GM18870 (cell line): Measurements from ENCODE around the gene TMEM127.
A peak's percentile ranks its signal among the peaks of the same experiment; 100 is the strongest.
"Not testable (repeated sequence)": the region's sequence is repeated elsewhere in the genome, so short reads cannot be mapped to it uniquely, and the experiment has no call there.

ENCODE experiments used
- ATAC-seq: cut with Tn5 transposase; IDR thresholded peaks from one replicate; pipeline ENCODE4 v1.9.1; 2021; ENCODE audit warnings: moderate library complexity; ENCODE audit not compliant: unreplicated experiment

TMEM127 gene

DNA sequence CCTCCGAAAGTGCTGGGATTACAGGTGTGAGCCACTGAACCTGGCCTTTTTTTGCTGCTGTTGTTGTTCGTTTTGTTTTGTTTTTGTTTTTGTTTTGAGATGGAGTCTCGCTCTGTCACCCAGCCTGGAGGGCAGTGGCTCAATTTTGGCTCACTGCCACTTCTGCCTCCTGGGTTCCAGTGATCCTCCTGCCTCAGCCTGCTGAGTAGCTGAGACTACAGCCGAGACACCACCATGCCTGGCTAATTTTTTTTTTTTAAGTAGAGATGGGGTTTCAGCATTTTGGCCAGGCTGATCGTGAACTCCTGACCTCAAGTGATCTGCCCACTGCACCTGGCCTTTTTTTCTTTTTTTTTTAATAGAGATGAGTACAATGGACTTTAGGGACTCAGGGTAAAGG is 22.0 kb downstream of the TMEM127 start:
- ATAC-seq: no peak

- ATAC-seq: peak; percentile 84
These were observed 23.7 kb downstream of the TMEM127 start for GRCh38 chr2:96241900-96242611.

- no peak for ATAC-seq
These were observed 24.6 kb downstream of the TMEM127 start for GRCh38 chr2:96241227-96241626.

DNA sequence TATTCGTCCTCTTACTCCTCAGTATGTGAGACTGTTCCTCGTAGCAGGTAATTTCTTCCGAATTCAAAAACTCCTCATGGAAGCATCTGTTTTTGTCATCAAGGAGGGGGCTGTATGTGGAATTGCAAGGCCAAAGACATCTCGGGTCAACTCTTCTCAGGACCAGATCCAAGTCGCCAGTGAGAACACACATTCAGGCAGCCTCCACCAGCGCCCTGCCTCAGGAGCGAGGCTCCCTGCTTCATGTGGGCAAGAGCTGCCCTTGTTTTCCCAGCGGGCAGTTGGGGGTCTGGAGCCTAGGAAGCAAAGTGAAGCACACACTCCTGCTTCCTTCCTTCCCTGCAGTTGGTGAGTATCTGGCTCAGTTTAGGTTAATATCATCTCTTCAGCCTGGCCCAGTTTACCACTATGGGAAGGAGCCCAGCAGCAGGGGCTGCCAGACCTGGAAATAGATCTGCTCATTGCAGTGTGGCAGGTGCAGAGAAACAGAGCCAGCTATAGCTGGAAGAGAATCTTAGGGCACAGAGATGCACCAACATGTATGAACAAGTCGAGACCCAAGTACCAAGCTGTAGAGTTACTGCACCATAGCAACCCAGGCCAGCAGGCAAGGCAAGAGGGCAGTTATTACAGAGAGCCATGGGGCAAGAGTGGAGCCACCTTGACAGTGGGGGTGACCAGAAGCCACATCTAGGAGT is 25.3 kb downstream of the TMEM127 start:
- no peak for ATAC-seq

GRCh38 chr2:96239745-96240264 is 26.0 kb downstream of the TMEM127 start:
- ATAC-seq: no peak

- ATAC-seq: no peak
These were observed 26.7 kb downstream of the TMEM127 start for GRCh38 chr2:96239091-96239490.

DNA sequence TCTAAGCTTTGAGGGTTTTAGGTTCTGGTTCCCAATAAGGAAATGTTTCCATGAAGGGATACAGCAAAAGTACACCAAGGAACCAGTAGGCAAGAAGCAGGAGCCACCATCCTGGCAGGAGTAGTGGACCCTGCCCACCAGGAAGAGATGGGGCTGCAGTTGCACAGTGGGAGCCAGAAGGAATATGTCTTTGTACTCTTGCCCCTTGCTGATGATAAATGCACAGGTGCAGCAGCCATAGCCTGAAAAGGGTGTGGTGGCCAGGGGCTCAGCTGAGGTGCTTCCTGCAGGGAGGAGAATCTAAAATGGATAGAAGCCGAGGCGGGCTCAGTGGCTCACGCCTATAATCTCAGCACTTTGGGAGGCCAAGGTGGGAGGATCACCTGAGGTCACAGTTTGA is 27.5 kb downstream of the TMEM127 start:
- no peak for ATAC-seq

- no peak for ATAC-seq
These were observed 28.9 kb downstream of the TMEM127 start for GRCh38 chr2:96236882-96237281.

- ATAC-seq: peak; percentile 75
These were observed 31.9 kb downstream of the TMEM127 start for GRCh38 chr2:96233880-96234316.

- peak; percentile 7 for ATAC-seq
These were observed 32.4 kb downstream of the TMEM127 start for GRCh38 chr2:96233436-96233835.

DNA sequence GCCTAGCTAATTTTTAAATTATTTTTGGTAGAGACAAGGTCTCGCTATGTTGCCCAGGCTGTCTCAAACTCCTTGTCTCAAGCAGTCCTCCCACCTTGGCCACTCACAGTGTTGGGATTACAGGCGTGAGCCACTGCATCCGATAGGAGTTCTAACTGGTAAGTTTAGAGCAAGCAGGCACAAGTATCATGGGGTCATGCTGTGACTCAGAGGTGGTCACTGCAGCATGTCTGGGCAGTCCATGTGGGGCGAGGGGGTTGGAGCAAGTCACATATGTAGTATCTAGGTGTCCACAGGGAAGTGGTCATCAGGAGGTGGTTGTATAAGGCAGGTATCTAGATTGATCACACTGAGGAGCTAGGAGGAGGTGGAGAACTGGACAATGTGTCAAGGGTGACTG is 34.5 kb downstream of the TMEM127 start:
- ATAC-seq: no peak

DNA sequence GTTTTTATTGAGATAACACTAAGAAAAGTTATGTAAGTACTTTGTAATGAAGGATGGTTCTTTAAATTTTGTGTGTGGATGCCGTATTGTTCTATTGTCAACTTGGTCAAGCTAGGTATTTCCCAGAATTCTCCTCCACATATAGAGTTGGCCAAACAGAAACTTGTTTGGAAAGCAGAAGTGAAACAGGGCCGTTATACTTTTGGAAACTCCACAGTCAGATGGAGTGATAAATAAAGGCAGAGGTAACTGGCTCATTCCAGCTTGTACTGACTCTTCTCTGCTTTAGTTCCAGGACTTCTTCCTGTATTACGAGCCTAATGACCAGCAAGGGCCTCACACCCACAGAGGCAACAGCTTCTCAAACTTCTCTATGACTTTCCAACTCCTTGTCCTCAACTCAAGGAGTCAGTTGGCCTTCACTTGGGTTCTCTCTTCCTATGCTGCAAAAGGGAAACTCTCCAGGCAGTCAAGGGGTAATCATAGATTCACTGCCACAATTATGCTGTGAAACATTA is 40.7 kb downstream of the TMEM127 start:
- peak; percentile 81 for ATAC-seq

GRCh38 chr2:96221106-96221505 is 44.7 kb downstream of the TMEM127 start:
- not testable (repeated sequence) for ATAC-seq

DNA sequence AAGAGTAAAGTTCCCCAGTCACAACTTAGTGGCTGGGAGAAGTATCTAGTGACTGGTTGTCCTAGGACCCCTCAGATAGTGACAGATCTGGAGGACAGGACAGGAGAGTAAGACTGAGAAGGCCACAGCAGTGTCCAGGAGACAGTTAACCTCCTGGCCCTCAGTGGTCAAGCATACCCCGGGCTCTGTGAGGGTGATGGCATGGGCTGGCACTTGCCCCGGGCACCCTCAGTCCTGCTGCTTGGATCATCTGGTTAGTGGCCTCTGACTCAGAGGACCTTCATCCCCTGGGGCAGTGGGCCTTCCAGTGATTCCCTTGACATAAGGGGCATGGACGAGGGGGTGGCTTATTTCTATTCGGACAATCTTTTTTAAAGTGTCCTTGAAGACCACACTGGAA is 45.8 kb downstream of the TMEM127 start:
- ATAC-seq: not testable (repeated sequence)

- no peak for ATAC-seq
These were observed 47.2 kb downstream of the TMEM127 start for GRCh38 chr2:96218508-96219131.

DNA sequence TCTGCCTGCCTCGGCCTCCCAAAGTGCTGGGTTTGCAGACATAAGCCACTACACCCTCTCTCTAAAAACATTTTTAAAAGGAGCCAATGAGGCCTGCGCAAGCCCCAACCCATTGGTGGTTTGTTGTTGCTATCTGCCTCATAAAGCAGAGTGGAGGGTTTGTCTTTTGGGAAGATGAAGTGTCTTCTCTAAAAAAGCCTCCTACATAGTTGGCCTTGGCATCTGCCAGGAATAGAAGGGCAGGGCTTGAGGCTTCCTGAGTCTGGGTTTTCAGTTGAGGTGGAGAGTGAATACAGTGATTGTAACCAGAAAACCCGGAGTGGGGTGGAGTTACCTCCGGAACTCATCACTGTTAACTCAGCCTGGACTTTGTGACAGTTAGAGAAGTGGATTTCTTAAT is 51.2 kb downstream of the TMEM127 start:
- ATAC-seq: no peak

GRCh38 chr2:96213379-96213778 is 52.4 kb downstream of the TMEM127 start:
- ATAC-seq: no peak

- no peak for ATAC-seq
These were observed 53.5 kb downstream of the TMEM127 start for GRCh38 chr2:96212339-96212738.

DNA sequence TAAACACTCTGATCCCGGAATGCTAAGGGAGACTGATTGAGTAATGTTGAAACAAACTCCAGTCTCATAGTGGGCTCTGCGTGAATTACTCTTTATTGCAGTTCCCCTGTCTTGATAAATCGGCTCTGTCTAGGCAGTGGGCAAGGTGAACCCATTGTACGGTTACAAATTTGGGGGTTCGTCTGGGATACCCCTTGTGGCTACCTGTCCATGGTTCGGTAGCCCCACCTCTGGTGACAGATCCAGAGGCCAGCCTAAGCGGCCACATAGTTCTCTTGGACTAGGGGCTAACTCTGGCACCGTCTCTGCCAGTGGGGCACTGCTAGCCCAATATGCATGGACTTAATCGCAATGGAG is 56.1 kb downstream of the TMEM127 start:
- ATAC-seq: no peak

DNA sequence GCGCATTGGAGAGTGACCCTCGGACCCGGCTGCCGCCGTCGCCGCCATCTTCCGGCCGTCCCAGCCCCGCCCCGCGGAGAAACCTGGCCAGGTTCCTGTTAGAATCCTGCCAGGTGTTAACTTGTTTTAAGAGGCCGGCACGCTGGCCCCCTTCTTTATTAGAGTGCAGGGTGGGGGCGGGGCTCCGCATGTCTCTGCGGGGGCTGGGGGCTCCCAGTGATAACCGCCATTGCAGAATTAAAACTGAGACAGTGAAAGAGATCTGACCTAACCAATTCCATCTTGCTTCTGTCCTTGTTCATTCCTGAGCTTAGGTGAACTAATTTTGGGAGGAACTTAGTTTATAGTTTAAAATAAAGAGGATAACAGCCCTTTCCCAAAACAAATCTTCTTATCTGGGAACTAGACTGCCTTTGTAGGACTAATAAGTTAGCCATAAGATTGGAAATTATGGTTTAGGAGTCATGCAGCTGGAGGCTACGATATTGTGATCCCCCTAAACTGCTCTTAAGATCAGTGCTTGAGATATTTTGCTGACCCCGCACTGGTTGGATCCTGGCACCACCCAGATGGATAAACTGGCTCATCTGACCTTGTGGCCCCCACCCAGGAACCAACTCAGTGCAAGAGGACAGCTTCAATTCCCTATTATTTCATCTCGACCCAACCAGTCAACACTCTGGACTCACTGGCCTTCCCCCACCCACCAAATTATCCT is 56.6 kb downstream of the TMEM127 start:
- ATAC-seq: no peak
